Gastroesophageal sphincter (tissue), 3 donors: ENCODE data around the gene SEMA3D.

ENCODE experiments used
- CTCF ChIP-seq, 4 experiments: fragments of 200-600 bp in 2 of 4; fragments of 450-650 bp in 2 of 4; sonication (generic) in 1 of 4; IDR thresholded peaks; one replicate each; pipeline ENCODE4 v1.5.1; 2017 to 2019; ENCODE audit warnings: antibody characterized with exemption in 4 of 4, mild to moderate bottlenecking in 2 of 4, moderate library complexity in 2 of 4
- EP300 ChIP-seq: sonication (generic); formaldehyde crosslinking; IDR thresholded peaks from one replicate; pipeline ENCODE4 v1.6.1; 2017; ENCODE audit warnings: antibody characterized with exemption, mild to moderate bottlenecking
- POLR2A ChIP-seq, 2 donors: fragments of 450-650 bp; IDR thresholded peaks; one replicate each; pipeline ENCODE4 v1.6.1; 2017; ENCODE audit warnings: antibody characterized with exemption in 2 of 2, mild to moderate bottlenecking in 2 of 2, moderate library complexity in 1 of 2

- TF ChIP-seq CTCF (IDR thresholded peaks at IDR 0.05) (no peak), EP300 (no peak), POLR2A (IDR thresholded peaks at IDR 0.05) (no peak)
Measured at GRCh38 chr7:84975586-84976185, 211.2 kb downstream of the SEMA3D start.
